Activated CD8-positive, alpha-beta memory T cell treated with anti-CD3 and anti-CD28 coated beads, Interleukin-2, amount 50 U/mL, for 24 hours (primary cell): ENCODE data around the gene NFATC1.

Experiments
- DNase-seq: peaks from one replicate; pipeline ENCODE4 v3.0.0-alpha.2; 2020; ENCODE audit errors: extremely low read depth

NFATC1 gene

GRCh38 chr18:79572848-79573451, 177.2 kb downstream of the NFATC1 start:
- DNase-seq: no peak

- no peak for DNase-seq
Measured at GRCh38 chr18:79573921-79574491, 178.3 kb downstream of the NFATC1 start.

GRCh38 chr18:79574938-79575525, 179.3 kb downstream of the NFATC1 start:
- no peak for DNase-seq

- no peak for DNase-seq
Measured at GRCh38 chr18:79575891-79576685, 180.4 kb downstream of the NFATC1 start.

- DNase-seq: no peak
Measured at GRCh38 chr18:79576686-79577351, 181.1 kb downstream of the NFATC1 start.

- no peak for DNase-seq
Measured at GRCh38 chr18:79577451-79578395, 182.0 kb downstream of the NFATC1 start.

- DNase-seq: no peak
Measured at GRCh38 chr18:79578396-79579260, 182.9 kb downstream of the NFATC1 start.
